Measurements from ENCODE around the gene CXCL11.

The CXCL11 gene

GRCh38 chr4:76035799-76036380 lies at the start of gene CXCL11:
CXCL11 (minus strand) TSS chr4:76036070; CDS start chr4:76035987, 83 bp downstream.
- H3K27me3 ChIP-seq (replicated peaks): no peaks in the 10 kb centered on the region
- TF ChIP-seq, protein P1, sequence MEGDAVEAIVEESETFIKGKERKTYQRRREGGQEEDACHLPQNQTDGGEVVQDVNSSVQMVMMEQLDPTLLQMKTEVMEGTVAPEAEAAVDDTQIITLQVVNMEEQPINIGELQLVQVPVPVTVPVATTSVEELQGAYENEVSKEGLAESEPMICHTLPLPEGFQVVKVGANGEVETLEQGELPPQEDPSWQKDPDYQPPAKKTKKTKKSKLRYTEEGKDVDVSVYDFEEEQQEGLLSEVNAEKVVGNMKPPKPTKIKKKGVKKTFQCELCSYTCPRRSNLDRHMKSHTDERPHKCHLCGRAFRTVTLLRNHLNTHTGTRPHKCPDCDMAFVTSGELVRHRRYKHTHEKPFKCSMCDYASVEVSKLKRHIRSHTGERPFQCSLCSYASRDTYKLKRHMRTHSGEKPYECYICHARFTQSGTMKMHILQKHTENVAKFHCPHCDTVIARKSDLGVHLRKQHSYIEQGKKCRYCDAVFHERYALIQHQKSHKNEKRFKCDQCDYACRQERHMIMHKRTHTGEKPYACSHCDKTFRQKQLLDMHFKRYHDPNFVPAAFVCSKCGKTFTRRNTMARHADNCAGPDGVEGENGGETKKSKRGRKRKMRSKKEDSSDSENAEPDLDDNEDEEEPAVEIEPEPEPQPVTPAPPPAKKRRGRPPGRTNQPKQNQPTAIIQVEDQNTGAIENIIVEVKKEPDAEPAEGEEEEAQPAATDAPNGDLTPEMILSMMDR (IDR thresholded peaks at IDR 0.05; ENCODE audit: low read depth, low read length, missing control alignments): no peak
- no peaks in the 10 kb centered on the region for H3K36me3 ChIP-seq (replicated peaks)
- H3K27ac ChIP-seq: no peak within 1 kb of the TSS
- no peak for DNase-seq
- in situ Hi-C loops (cut with HindIII; ENCODE audit: low pct_ligation_motif_present, low sequenced_read_pairs): no loop called here
- H3K4me3 ChIP-seq (ENCODE audit: low read depth, low read length): no peak within 1 kb of the TSS

GRCh38 chr4:76084542-76084941 lies 48.7 kb upstream of the CXCL11 start:
- Histone ChIP-seq H3K27me3 (replicated peaks) (no peaks in the 10 kb centered on the region), H3K36me3 (replicated peaks) (no peaks in the 10 kb centered on the region), H3K27ac (no peak overlapping the region), H3K4me3 (ENCODE audit: low read depth, low read length) (no peak overlapping the region)
- TF ChIP-seq, protein P1 (IDR thresholded peaks at IDR 0.05; ENCODE audit: low read depth, low read length, missing control alignments): no peak
- in situ Hi-C loops (cut with HindIII; ENCODE audit: low pct_ligation_motif_present, low sequenced_read_pairs): no loop called here
- DNase-seq: no peak

DNA sequence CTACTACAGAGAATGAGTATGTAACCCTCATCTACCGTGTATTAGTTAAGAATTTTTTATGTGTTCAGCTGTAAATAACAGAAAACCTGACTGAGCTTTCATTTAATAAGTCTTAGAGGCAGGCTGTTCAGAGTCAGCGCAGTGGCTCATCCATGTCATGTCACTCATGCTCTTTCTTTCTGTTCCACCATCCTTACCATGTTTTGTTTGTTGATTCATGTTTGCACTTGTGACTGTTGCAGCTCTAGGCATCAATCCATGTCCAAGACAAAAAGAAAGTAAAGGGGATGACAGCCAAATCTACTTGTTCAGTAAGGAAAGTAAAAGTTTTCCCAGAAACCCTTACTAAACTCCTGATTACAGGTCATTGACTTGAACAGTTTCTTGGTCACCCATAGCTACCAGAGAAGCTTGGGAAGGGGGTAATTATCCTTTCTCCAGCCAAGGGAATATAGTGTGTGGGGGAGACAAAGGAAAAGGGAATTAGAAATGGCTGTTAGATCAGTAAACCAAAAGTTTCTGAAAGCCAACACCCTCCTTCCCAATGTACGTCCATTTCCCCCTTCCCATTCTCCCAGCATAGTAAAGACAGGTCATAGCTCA lies 47.6 kb upstream of the CXCL11 start:
- H3K27me3 ChIP-seq (replicated peaks): no peaks in the 10 kb centered on the region
- no peak for DNase-seq
- no peak overlapping the region for H3K27ac ChIP-seq
- no peak overlapping the region for H3K4me3 ChIP-seq (ENCODE audit: low read depth, low read length)
- in situ Hi-C loops (cut with HindIII; ENCODE audit: low pct_ligation_motif_present, low sequenced_read_pairs): no loop called here
- no peaks in the 10 kb centered on the region for H3K36me3 ChIP-seq (replicated peaks)
- TF ChIP-seq, protein P1 (IDR thresholded peaks at IDR 0.05; ENCODE audit: low read depth, low read length, missing control alignments): no peak

- TF ChIP-seq, protein P1 (IDR thresholded peaks at IDR 0.05; ENCODE audit: low read depth, low read length, missing control alignments): no peak
- in situ Hi-C loops (cut with HindIII; ENCODE audit: low pct_ligation_motif_present, low sequenced_read_pairs): no loop called here
- DNase-seq: no peak
- Histone ChIP-seq H3K27me3 (replicated peaks) (no peaks in the 10 kb centered on the region), H3K4me3 (ENCODE audit: low read depth, low read length) (no peak overlapping the region), H3K27ac (no peak overlapping the region), H3K36me3 (replicated peaks) (no peaks in the 10 kb centered on the region)
These were observed 42.3 kb upstream of the CXCL11 start for GRCh38 chr4:76078033-76078613.

- TF ChIP-seq, protein P1 (IDR thresholded peaks at IDR 0.05; ENCODE audit: low read depth, low read length, missing control alignments): no peak
- Histone ChIP-seq H3K4me3 (ENCODE audit: low read depth, low read length) (no peak overlapping the region), H3K27ac (no peak overlapping the region), H3K27me3 (replicated peaks) (no peaks in the 10 kb centered on the region), H3K36me3 (replicated peaks) (no peaks in the 10 kb centered on the region)
- DNase-seq: no peak
- in situ Hi-C loops (cut with HindIII; ENCODE audit: low pct_ligation_motif_present, low sequenced_read_pairs): no loop called here
These were observed 39.2 kb upstream of the CXCL11 start for GRCh38 chr4:76074993-76075600.

All from brain microvascular endothelial cell (primary cell).